Measurements from ENCODE around the gene COQ10B. TPM values are rescaled to one million over a fixed set of nuclear protein-coding genes. Genes with fewer than 3 reads are reported as not detected.

Gene COQ10B
- total RNA-seq, 1 donor from 2014 or later: 13.2 TPM

GRCh38 chr2:197513915-197514314, 60.6 kb downstream of the COQ10B start:
- Mint-ChIP-seq H3K36me3 (ENCODE audit: unreplicated experiment) (no peaks in the 10 kb centered on the region), H3K4me1 (ENCODE audit: low read depth, unreplicated experiment) (peaks cover 13% of the 10 kb centered on the region), H3K27ac (ENCODE audit: unreplicated experiment) (no peak overlapping the region), H3K9me3 (ENCODE audit: unreplicated experiment) (peaks cover 11% of the 10 kb centered on the region), H3K27me3 (ENCODE audit: unreplicated experiment) (peaks cover 9% of the 10 kb centered on the region), H3K4me3 (ENCODE audit: unreplicated experiment) (no peak overlapping the region)
- no peak for DNase-seq
- no peak for TF ChIP-seq CTCF (IDR thresholded peaks at IDR 0.05; ENCODE audit: partially characterized antibody, unreplicated experiment)

- Mint-ChIP-seq H3K27me3 (ENCODE audit: unreplicated experiment) (peaks cover 9% of the 10 kb centered on the region), H3K4me3 (ENCODE audit: unreplicated experiment) (peak overlapping the region; percentile 98), H3K27ac (ENCODE audit: unreplicated experiment) (peak overlapping the region; percentile 99), H3K36me3 (ENCODE audit: unreplicated experiment) (no peaks in the 10 kb centered on the region), H3K4me1 (ENCODE audit: low read depth, unreplicated experiment) (peaks cover 13% of the 10 kb centered on the region), H3K9me3 (ENCODE audit: unreplicated experiment) (peaks cover 11% of the 10 kb centered on the region)
- no peak for DNase-seq
- no peak for TF ChIP-seq CTCF (IDR thresholded peaks at IDR 0.05; ENCODE audit: partially characterized antibody, unreplicated experiment)
Observed at GRCh38 chr2:197514754-197515153, 61.4 kb downstream of the COQ10B start.

GRCh38 chr2:197515315-197515738, 62.0 kb downstream of the COQ10B start:
- Mint-ChIP-seq H3K9me3 (ENCODE audit: unreplicated experiment) (peaks cover 11% of the 10 kb centered on the region), H3K4me1 (ENCODE audit: low read depth, unreplicated experiment) (peaks cover 13% of the 10 kb centered on the region), H3K36me3 (ENCODE audit: unreplicated experiment) (no peaks in the 10 kb centered on the region), H3K27ac (ENCODE audit: unreplicated experiment) (peak overlapping the region; percentile 99), H3K27me3 (ENCODE audit: unreplicated experiment) (peaks cover 9% of the 10 kb centered on the region), H3K4me3 (ENCODE audit: unreplicated experiment) (peak overlapping the region; percentile 98)
- DNase-seq: no peak
- TF ChIP-seq CTCF (IDR thresholded peaks at IDR 0.05; ENCODE audit: partially characterized antibody, unreplicated experiment): no peak

GRCh38 chr2:197515739-197516392, 62.5 kb downstream of the COQ10B start, which contains the start of gene MOB4:
TSS of gene MOB4 (plus strand) at chr2:197516066. CDS start at chr2:197516087, 21 bp downstream.
- Mint-ChIP-seq H3K9me3 (ENCODE audit: unreplicated experiment) (peaks cover 11% of the 10 kb centered on the region), H3K27ac (ENCODE audit: unreplicated experiment) (peak within 1 kb of the TSS; percentile 99), H3K27me3 (ENCODE audit: unreplicated experiment) (peaks cover 9% of the 10 kb centered on the region), H3K4me3 (ENCODE audit: unreplicated experiment) (peak within 1 kb of the TSS; percentile 98), H3K4me1 (ENCODE audit: low read depth, unreplicated experiment) (peaks cover 13% of the 10 kb centered on the region), H3K36me3 (ENCODE audit: unreplicated experiment) (peaks cover 3% of the 10 kb centered on the region)
- TF ChIP-seq CTCF (IDR thresholded peaks at IDR 0.05; ENCODE audit: partially characterized antibody, unreplicated experiment): no peak
- DNase-seq: peak; percentile 98

GRCh38 chr2:197516393-197516761, 63.0 kb downstream of the COQ10B start:
- no peak for TF ChIP-seq CTCF (IDR thresholded peaks at IDR 0.05; ENCODE audit: partially characterized antibody, unreplicated experiment)
- Mint-ChIP-seq H3K27ac (ENCODE audit: unreplicated experiment) (peak overlapping the region; percentile 95), H3K27me3 (ENCODE audit: unreplicated experiment) (peaks cover 6% of the 10 kb centered on the region), H3K4me3 (ENCODE audit: unreplicated experiment) (peak overlapping the region; percentile 98), H3K9me3 (ENCODE audit: unreplicated experiment) (peaks cover 11% of the 10 kb centered on the region), H3K36me3 (ENCODE audit: unreplicated experiment) (peaks cover 5% of the 10 kb centered on the region), H3K4me1 (ENCODE audit: low read depth, unreplicated experiment) (peaks cover 13% of the 10 kb centered on the region)
- no peak for DNase-seq
